ENCODE measurements around the gene B3GNT2. TPM values are rescaled to one million over a fixed set of nuclear protein-coding genes. Genes with fewer than 3 reads are reported as not detected.

Gene B3GNT2
- total and polyA plus RNA-seq, 2 experiments from 2014 or later = 35.5 to 70.4 TPM

GRCh38 chr2:62217970-62218369 lies 22.1 kb downstream of the B3GNT2 start:
- Mint-ChIP-seq H3K36me3 (ENCODE audit: low read depth) (peaks cover 38% of the 10 kb centered on the region), H3K9me3 (peaks cover 12% of the 10 kb centered on the region; the same call in 2 of the 3 replicates), H3K4me1 (peaks cover 28% of the 10 kb centered on the region), H3K27ac (no peak overlapping the region), H3K4me3 (no peak overlapping the region), H3K27me3 (ENCODE audit: insufficient read depth, low read depth, poor library complexity) (peaks cover 5% of the 10 kb centered on the region)
- peaks cover 52% of the 10 kb centered on the region for H4K20me1 ChIP-seq (replicated peaks; ENCODE audit: insufficient read depth)
- peaks cover 100% of the 10 kb centered on the region for H3K79me2 ChIP-seq (replicated peaks; ENCODE audit: insufficient read depth)
- no peak for ATAC-seq
- no peak overlapping the region for H2AFZ ChIP-seq
- H3K27ac ChIP-seq (ENCODE audit: low read depth) = peak overlapping the region; percentile 68; the same call in 1 of the 2 replicates
- TF ChIP-seq EZH2phosphoT487 (IDR thresholded peaks at IDR 0.05; ENCODE audit: unreplicated experiment) (no peak), ZNF462 (CRISPR knock-in tag; IDR thresholded peaks at IDR 0.05) (no peak), JUNB (IDR thresholded peaks at IDR 0.05; ENCODE audit: unreplicated experiment) (no peak), CTCF (conservative IDR thresholded peaks at IDR 0.05; ENCODE audit: low read depth in 2 of 2) (no peak), STAT1 (IDR thresholded peaks at IDR 0.05; ENCODE audit: unreplicated experiment) (no peak), POLR2AphosphoS5 (IDR thresholded peaks at IDR 0.05; ENCODE audit: low read depth) (no peak), CREB1 (CRISPR knock-in tag; IDR thresholded peaks at IDR 0.05; ENCODE audit: low read depth) (no peak), ETS1 (IDR thresholded peaks at IDR 0.05) (no peak), NANOG (IDR thresholded peaks at IDR 0.05; ENCODE audit: borderline replicate concordance) (no peak), ZNF114 (CRISPR knock-in tag; IDR thresholded peaks at IDR 0.05) (no peak), REST (IDR thresholded peaks at IDR 0.05; ENCODE audit: unreplicated experiment) (no peak), EZH2 (IDR thresholded peaks at IDR 0.05; ENCODE audit: low read depth, unreplicated experiment) (no peak), ZNF331 (CRISPR knock-in tag; IDR thresholded peaks at IDR 0.05; ENCODE audit: low read depth) (no peak)
- H3K27me3 ChIP-seq (ENCODE audit: insufficient read depth) = no peaks in the 10 kb centered on the region
- no peak for DNase-seq (ENCODE audit: low spot score)
- no peak overlapping the region for H3K4me2 ChIP-seq
- H3K4me1 ChIP-seq (ENCODE audit: insufficient read depth) = peaks cover 48% of the 10 kb centered on the region
- no peaks in the 10 kb centered on the region for H3K9me2 ChIP-seq (ENCODE audit: insufficient read depth)
- 0 out of 2 replicates have a peak, but pooled peaks cover 4% of the 10 kb centered on the region for H3F3A ChIP-seq (replicated peaks; ENCODE audit: low read depth)
- H3K4me3 ChIP-seq = no peak overlapping the region
- H3K36me3 ChIP-seq (ENCODE audit: insufficient read depth) = 0 out of 2 replicates have a peak, but pooled peaks cover 2% of the 10 kb centered on the region
